ENCODE data around the gene CCNH. TPM values are rescaled to one million over a fixed set of nuclear protein-coding genes. Genes with fewer than 3 reads are reported as not detected.

CCNH gene
- total RNA-seq, 1 donor from 2014 or later: 33.9 TPM

- Mint-ChIP-seq H3K27me3 (ENCODE audit: unreplicated experiment) (no peaks in the 10 kb centered on the region), H3K27ac (ENCODE audit: unreplicated experiment) (no peak overlapping the region), H3K36me3 (ENCODE audit: low read depth, unreplicated experiment) (no peaks in the 10 kb centered on the region), H3K4me1 (ENCODE audit: unreplicated experiment) (no peaks in the 10 kb centered on the region), H3K4me3 (ENCODE audit: unreplicated experiment) (no peak overlapping the region), H3K9me3 (ENCODE audit: unreplicated experiment) (no peaks in the 10 kb centered on the region)
- no peak for DNase-seq (ENCODE audit: low spot score)
- TF ChIP-seq, protein P1, sequence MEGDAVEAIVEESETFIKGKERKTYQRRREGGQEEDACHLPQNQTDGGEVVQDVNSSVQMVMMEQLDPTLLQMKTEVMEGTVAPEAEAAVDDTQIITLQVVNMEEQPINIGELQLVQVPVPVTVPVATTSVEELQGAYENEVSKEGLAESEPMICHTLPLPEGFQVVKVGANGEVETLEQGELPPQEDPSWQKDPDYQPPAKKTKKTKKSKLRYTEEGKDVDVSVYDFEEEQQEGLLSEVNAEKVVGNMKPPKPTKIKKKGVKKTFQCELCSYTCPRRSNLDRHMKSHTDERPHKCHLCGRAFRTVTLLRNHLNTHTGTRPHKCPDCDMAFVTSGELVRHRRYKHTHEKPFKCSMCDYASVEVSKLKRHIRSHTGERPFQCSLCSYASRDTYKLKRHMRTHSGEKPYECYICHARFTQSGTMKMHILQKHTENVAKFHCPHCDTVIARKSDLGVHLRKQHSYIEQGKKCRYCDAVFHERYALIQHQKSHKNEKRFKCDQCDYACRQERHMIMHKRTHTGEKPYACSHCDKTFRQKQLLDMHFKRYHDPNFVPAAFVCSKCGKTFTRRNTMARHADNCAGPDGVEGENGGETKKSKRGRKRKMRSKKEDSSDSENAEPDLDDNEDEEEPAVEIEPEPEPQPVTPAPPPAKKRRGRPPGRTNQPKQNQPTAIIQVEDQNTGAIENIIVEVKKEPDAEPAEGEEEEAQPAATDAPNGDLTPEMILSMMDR (IDR thresholded peaks at IDR 0.05; ENCODE audit: unreplicated experiment): no peak
Observed at GRCh38 chr5:87438231-87438630, 25.5 kb upstream of the CCNH start.

GRCh38 chr5:87437724-87438123, 25.0 kb upstream of the CCNH start:
- H3K9me3 Mint-ChIP-seq (ENCODE audit: unreplicated experiment): no peaks in the 10 kb centered on the region
- no peak overlapping the region for H3K27ac Mint-ChIP-seq (ENCODE audit: unreplicated experiment)
- H3K4me1 Mint-ChIP-seq (ENCODE audit: unreplicated experiment): no peaks in the 10 kb centered on the region
- no peak overlapping the region for H3K4me3 Mint-ChIP-seq (ENCODE audit: unreplicated experiment)
- no peak for DNase-seq (ENCODE audit: low spot score)
- TF ChIP-seq, protein P1 (IDR thresholded peaks at IDR 0.05; ENCODE audit: unreplicated experiment): no peak
- H3K27me3 Mint-ChIP-seq (ENCODE audit: unreplicated experiment): no peaks in the 10 kb centered on the region
- H3K36me3 Mint-ChIP-seq (ENCODE audit: low read depth, unreplicated experiment): no peaks in the 10 kb centered on the region

GRCh38 chr5:87435144-87435694, 22.5 kb upstream of the CCNH start:
- TF ChIP-seq, protein P1 (IDR thresholded peaks at IDR 0.05; ENCODE audit: unreplicated experiment): no peak
- no peaks in the 10 kb centered on the region for H3K9me3 Mint-ChIP-seq (ENCODE audit: unreplicated experiment)
- H3K27me3 Mint-ChIP-seq (ENCODE audit: unreplicated experiment): no peaks in the 10 kb centered on the region
- H3K4me1 Mint-ChIP-seq (ENCODE audit: unreplicated experiment): no peaks in the 10 kb centered on the region
- no peak for DNase-seq (ENCODE audit: low spot score)
- no peak overlapping the region for H3K4me3 Mint-ChIP-seq (ENCODE audit: unreplicated experiment)
- no peak overlapping the region for H3K27ac Mint-ChIP-seq (ENCODE audit: unreplicated experiment)
- no peaks in the 10 kb centered on the region for H3K36me3 Mint-ChIP-seq (ENCODE audit: low read depth, unreplicated experiment)

GRCh38 chr5:87434461-87434860, 21.7 kb upstream of the CCNH start:
- H3K27ac Mint-ChIP-seq (ENCODE audit: unreplicated experiment): no peak overlapping the region
- H3K27me3 Mint-ChIP-seq (ENCODE audit: unreplicated experiment): no peaks in the 10 kb centered on the region
- TF ChIP-seq, protein P1 (IDR thresholded peaks at IDR 0.05; ENCODE audit: unreplicated experiment): no peak

GRCh38 chr5:87433945-87434344, 21.2 kb upstream of the CCNH start:
- no peaks in the 10 kb centered on the region for H3K36me3 Mint-ChIP-seq (ENCODE audit: low read depth, unreplicated experiment)
- no peaks in the 10 kb centered on the region for H3K4me1 Mint-ChIP-seq (ENCODE audit: unreplicated experiment)
- no peak overlapping the region for H3K4me3 Mint-ChIP-seq (ENCODE audit: unreplicated experiment)
- no peak for DNase-seq (ENCODE audit: low spot score)
- no peaks in the 10 kb centered on the region for H3K27me3 Mint-ChIP-seq (ENCODE audit: unreplicated experiment)
- no peak overlapping the region for H3K27ac Mint-ChIP-seq (ENCODE audit: unreplicated experiment)
- TF ChIP-seq, protein P1 (IDR thresholded peaks at IDR 0.05; ENCODE audit: unreplicated experiment): no peak
- H3K9me3 Mint-ChIP-seq (ENCODE audit: unreplicated experiment): no peaks in the 10 kb centered on the region

More at GRCh38 chr5:87434461-87434860, 21.7 kb upstream of the CCNH start:
- no peaks in the 10 kb centered on the region for H3K36me3 Mint-ChIP-seq (ENCODE audit: low read depth, unreplicated experiment)
- no peaks in the 10 kb centered on the region for H3K4me1 Mint-ChIP-seq (ENCODE audit: unreplicated experiment)
- H3K4me3 Mint-ChIP-seq (ENCODE audit: unreplicated experiment): no peak overlapping the region
- no peaks in the 10 kb centered on the region for H3K9me3 Mint-ChIP-seq (ENCODE audit: unreplicated experiment)
- no peak for DNase-seq (ENCODE audit: low spot score)
